ENCODE measurements around the gene RAI1. TPM values are rescaled to one million over a fixed set of nuclear protein-coding genes. Genes with fewer than 3 reads are reported as not detected.

RAI1 gene
- total RNA-seq, 2 experiments from 2014 or later: 17.1 to 49.4 TPM

DNA sequence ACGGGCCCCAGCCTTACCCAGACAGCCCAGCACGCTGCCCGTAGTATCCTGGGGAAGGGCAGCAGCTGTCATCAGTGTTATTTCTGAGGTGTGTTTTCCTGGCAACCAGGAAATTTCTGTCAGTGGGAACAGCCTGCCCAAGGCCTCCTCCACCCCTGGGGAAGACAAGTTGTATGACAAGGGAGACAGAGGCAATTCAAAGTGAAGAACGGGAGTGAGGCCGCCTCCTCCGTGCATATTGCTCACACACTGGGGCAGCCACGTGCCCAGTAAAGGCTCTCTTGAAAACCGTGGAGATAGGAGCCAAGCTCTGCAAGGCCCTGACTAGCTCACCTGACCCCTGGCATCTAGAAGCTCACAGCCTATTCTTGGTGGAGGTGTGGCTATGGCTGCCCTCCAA, 57.6 kb downstream of the RAI1 start:
- Histone ChIP-seq H3K27ac (ENCODE audit: low read depth, low read length, poor library complexity, severe bottlenecking) (no peak overlapping the region), H3K4me1 (ENCODE audit: insufficient read depth, low read length, poor library complexity, severe bottlenecking) (peaks cover under 1% of the 10 kb centered on the region), H3K36me3 (ENCODE audit: insufficient read depth, low read length) (no peaks in the 10 kb centered on the region), H3K79me2 (ENCODE audit: insufficient read depth, low read depth, low read length) (no peaks in the 10 kb centered on the region), H3K4me3 (ENCODE audit: low read depth, low read length, poor library complexity, severe bottlenecking) (no peak overlapping the region), H3K9me2 (ENCODE audit: insufficient read depth, low read length) (no peaks in the 10 kb centered on the region), H4K20me1 (ENCODE audit: insufficient read depth, low read length) (no peaks in the 10 kb centered on the region), H2AFZ (ENCODE audit: low read length) (no peak overlapping the region), H3K4me2 (ENCODE audit: low read length) (no peak overlapping the region), H3K9me3 (ENCODE audit: low read length) (no peaks in the 10 kb centered on the region)
- BruUV-seq (replicated peaks): no TSS peak
- ChIA-PET CTCF (ENCODE audit: unreplicated experiment) (no interaction called here), POLR2A (no interaction called here)
- no peak for DNase-seq (ENCODE audit: low spot score)
- intact Hi-C loops (cut with micrococcal nuclease; ENCODE audit: unreplicated experiment): no loop called here
- TF ChIP-seq, protein P1, sequence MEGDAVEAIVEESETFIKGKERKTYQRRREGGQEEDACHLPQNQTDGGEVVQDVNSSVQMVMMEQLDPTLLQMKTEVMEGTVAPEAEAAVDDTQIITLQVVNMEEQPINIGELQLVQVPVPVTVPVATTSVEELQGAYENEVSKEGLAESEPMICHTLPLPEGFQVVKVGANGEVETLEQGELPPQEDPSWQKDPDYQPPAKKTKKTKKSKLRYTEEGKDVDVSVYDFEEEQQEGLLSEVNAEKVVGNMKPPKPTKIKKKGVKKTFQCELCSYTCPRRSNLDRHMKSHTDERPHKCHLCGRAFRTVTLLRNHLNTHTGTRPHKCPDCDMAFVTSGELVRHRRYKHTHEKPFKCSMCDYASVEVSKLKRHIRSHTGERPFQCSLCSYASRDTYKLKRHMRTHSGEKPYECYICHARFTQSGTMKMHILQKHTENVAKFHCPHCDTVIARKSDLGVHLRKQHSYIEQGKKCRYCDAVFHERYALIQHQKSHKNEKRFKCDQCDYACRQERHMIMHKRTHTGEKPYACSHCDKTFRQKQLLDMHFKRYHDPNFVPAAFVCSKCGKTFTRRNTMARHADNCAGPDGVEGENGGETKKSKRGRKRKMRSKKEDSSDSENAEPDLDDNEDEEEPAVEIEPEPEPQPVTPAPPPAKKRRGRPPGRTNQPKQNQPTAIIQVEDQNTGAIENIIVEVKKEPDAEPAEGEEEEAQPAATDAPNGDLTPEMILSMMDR (conservative IDR thresholded peaks at IDR 0.05; ENCODE audit: low read length): no peak
- TF ChIP-seq EZH2phosphoT487 (IDR thresholded peaks at IDR 0.05; ENCODE audit: borderline replicate concordance, low read depth, low read length): no peak

DNA sequence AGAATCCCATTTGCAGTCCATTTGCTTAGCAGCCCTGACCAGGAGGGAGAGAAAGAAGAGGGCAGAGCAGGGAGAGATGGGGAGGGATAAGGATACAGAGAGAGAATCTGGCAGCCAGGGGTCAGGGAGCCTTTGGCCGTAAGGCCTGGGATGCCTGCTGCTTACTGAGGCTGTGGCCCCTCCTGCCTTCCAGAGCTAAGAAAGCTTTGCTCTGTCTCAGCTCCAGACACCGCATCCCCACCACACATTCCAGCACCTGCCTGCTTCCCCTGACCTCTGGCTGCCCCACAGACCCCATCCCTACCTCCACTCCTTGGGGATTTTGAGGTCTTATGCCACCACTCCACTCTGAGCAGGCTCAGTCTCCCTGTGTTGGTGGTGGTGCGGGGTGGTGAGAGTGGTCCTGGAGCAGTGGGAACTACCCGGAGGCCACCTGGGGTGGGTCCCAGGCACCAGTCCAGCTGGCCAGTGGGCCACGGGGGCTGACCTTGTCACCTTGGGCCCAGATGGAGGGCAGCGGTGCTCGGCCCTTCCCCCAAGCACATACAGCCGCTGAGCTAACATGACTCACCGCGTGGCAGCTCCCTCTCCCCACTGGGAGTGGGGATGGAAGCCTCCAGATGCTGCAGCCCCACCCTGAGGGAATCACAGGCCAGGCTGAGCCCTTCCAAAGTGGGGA, 58.3 kb downstream of the RAI1 start:
- DNase-seq (ENCODE audit: low spot score): no peak
- no TSS peak for BruUV-seq (replicated peaks)
- peaks cover 7% of the 10 kb centered on the region for H3K4me1 ChIP-seq (ENCODE audit: insufficient read depth, low read length, poor library complexity, severe bottlenecking)
- intact Hi-C loops (cut with micrococcal nuclease; ENCODE audit: unreplicated experiment): no loop called here
- no peaks in the 10 kb centered on the region for H3K36me3 ChIP-seq (ENCODE audit: insufficient read depth, low read length)
- no peaks in the 10 kb centered on the region for H3K79me2 ChIP-seq (ENCODE audit: insufficient read depth, low read depth, low read length)
- POLR2A ChIA-PET: no interaction called here
- no peaks in the 10 kb centered on the region for H3K9me2 ChIP-seq (ENCODE audit: insufficient read depth, low read length)
- H3K4me2 ChIP-seq (ENCODE audit: low read length): no peak overlapping the region
- TF ChIP-seq EZH2phosphoT487 (IDR thresholded peaks at IDR 0.05; ENCODE audit: borderline replicate concordance, low read depth, low read length): no peak
- no peaks in the 10 kb centered on the region for H4K20me1 ChIP-seq (ENCODE audit: insufficient read depth, low read length)
- no peak overlapping the region for H2AFZ ChIP-seq (ENCODE audit: low read length)
- no peak overlapping the region for H3K27ac ChIP-seq (ENCODE audit: low read depth, low read length, poor library complexity, severe bottlenecking)
- no peak overlapping the region for H3K4me3 ChIP-seq (ENCODE audit: low read depth, low read length, poor library complexity, severe bottlenecking)
- no peaks in the 10 kb centered on the region for H3K9me3 ChIP-seq (ENCODE audit: low read length)
- CTCF ChIA-PET (ENCODE audit: unreplicated experiment): interaction anchor here (0.6 kb wide), 1 partner anchor 45 kb away, joined by 3 read pairs; no protein-coding TSS in a partner anchor

GRCh38 chr17:17740615-17741348, 59.5 kb downstream of the RAI1 start:
- no peaks in the 10 kb centered on the region for H3K79me2 ChIP-seq (ENCODE audit: insufficient read depth, low read depth, low read length)
- no peak for DNase-seq (ENCODE audit: low spot score)
- TF ChIP-seq, protein P1 (conservative IDR thresholded peaks at IDR 0.05; ENCODE audit: low read length): no peak
- TF ChIP-seq EZH2phosphoT487 (IDR thresholded peaks at IDR 0.05; ENCODE audit: borderline replicate concordance, low read depth, low read length): no peak
- BruUV-seq (replicated peaks): no TSS peak
- CTCF ChIA-PET (ENCODE audit: unreplicated experiment): no interaction called here
- H3K9me3 ChIP-seq (ENCODE audit: low read length): no peaks in the 10 kb centered on the region
- H3K4me1 ChIP-seq (ENCODE audit: insufficient read depth, low read length, poor library complexity, severe bottlenecking): peaks cover 11% of the 10 kb centered on the region
- no peaks in the 10 kb centered on the region for H3K36me3 ChIP-seq (ENCODE audit: insufficient read depth, low read length)
- H4K20me1 ChIP-seq (ENCODE audit: insufficient read depth, low read length): no peaks in the 10 kb centered on the region
- no peak overlapping the region for H3K4me3 ChIP-seq (ENCODE audit: low read depth, low read length, poor library complexity, severe bottlenecking)
- no peak overlapping the region for H3K27ac ChIP-seq (ENCODE audit: low read depth, low read length, poor library complexity, severe bottlenecking)
- intact Hi-C loops (cut with micrococcal nuclease; ENCODE audit: unreplicated experiment): no loop called here
- POLR2A ChIA-PET: interaction anchor here (0.6 kb wide), 1 partner anchor 9 kb away, joined by 3 read pairs; no protein-coding TSS in a partner anchor
- no peak overlapping the region for H3K4me2 ChIP-seq (ENCODE audit: low read length)
- H3K9me2 ChIP-seq (ENCODE audit: insufficient read depth, low read length): no peaks in the 10 kb centered on the region
- no peak overlapping the region for H2AFZ ChIP-seq (ENCODE audit: low read length)

All from OCI-LY7 (cell line).